ENCODE results near the gene CDC42BPB. TPM values are rescaled to one million over a fixed set of nuclear protein-coding genes. Genes with fewer than 3 reads are reported as not detected.

Gene CDC42BPB
- total RNA-seq, 3 donors from 2014 or later = 64.0 to 110 (median 98.0) TPM

- Histone ChIP-seq H3K4me1 (no peaks in the 10 kb centered on the region), H3K4me3 (no peak overlapping the region), H3K27me3 (no peaks in the 10 kb centered on the region), H3K36me3 (peaks cover 30% of the 10 kb centered on the region), H3K9me3 (no peaks in the 10 kb centered on the region), H3K27ac (no peak overlapping the region)
- no peak for DNase-seq (ENCODE audit: low spot score in 2 of 2)
- TF ChIP-seq POLR2AphosphoS5 (IDR thresholded peaks at IDR 0.05) (no peak), CTCF (IDR thresholded peaks at IDR 0.05) (no peak), POLR2A (IDR thresholded peaks at IDR 0.05) (no peak)
- intact Hi-C loops (cut with DNase I; ENCODE audit: low total_unique reads) = loop anchor here (2.0 kb wide), 1 partner anchor 72 kb away; no protein-coding TSS in a partner anchor
Measured at GRCh38 chr14:102970496-102970895, 86.9 kb downstream of the CDC42BPB start.

- H3K27ac ChIP-seq = no peak overlapping the region
- TF ChIP-seq POLR2A (IDR thresholded peaks at IDR 0.05) = no peak
- no peak for TF ChIP-seq POLR2AphosphoS5 (IDR thresholded peaks at IDR 0.05)
- TF ChIP-seq CTCF (IDR thresholded peaks at IDR 0.05) = no peak
- no peaks in the 10 kb centered on the region for H3K4me1 ChIP-seq
- no peak overlapping the region for H3K4me3 ChIP-seq
- H3K9me3 ChIP-seq = no peaks in the 10 kb centered on the region
- no peak for DNase-seq (ENCODE audit: low spot score in 2 of 2)
- intact Hi-C loops (cut with DNase I; ENCODE audit: low total_unique reads) = loop anchor here (2.0 to 5.0 kb wide), 2 partner anchors 73 to 438 kb away; no protein-coding TSS in a partner anchor
- H3K27me3 ChIP-seq = no peaks in the 10 kb centered on the region
- peaks cover 30% of the 10 kb centered on the region for H3K36me3 ChIP-seq
Measured at GRCh38 chr14:102969901-102970300, 87.4 kb downstream of the CDC42BPB start.

- Histone ChIP-seq H3K27me3 (no peaks in the 10 kb centered on the region), H3K4me3 (no peak overlapping the region), H3K27ac (no peak overlapping the region), H3K9me3 (no peaks in the 10 kb centered on the region), H3K36me3 (peaks cover 30% of the 10 kb centered on the region), H3K4me1 (no peaks in the 10 kb centered on the region)
- intact Hi-C loops (cut with DNase I; ENCODE audit: low total_unique reads) = loop anchor here (5.0 kb wide), 1 partner anchor 437 kb away; no protein-coding TSS in a partner anchor
- DNase-seq (ENCODE audit: low spot score in 2 of 2) = no peak
- TF ChIP-seq POLR2AphosphoS5 (IDR thresholded peaks at IDR 0.05) (no peak), CTCF (IDR thresholded peaks at IDR 0.05) (no peak), POLR2A (IDR thresholded peaks at IDR 0.05) (no peak)
Measured at GRCh38 chr14:102969060-102969791, 88.1 kb downstream of the CDC42BPB start.

- intact Hi-C loops (cut with DNase I; ENCODE audit: low total_unique reads) = loop anchor here (5.0 kb wide), 1 partner anchor 436 kb away; no protein-coding TSS in a partner anchor
- Histone ChIP-seq H3K4me3 (no peak overlapping the region), H3K36me3 (peaks cover 26% of the 10 kb centered on the region), H3K4me1 (no peaks in the 10 kb centered on the region), H3K9me3 (no peaks in the 10 kb centered on the region), H3K27me3 (no peaks in the 10 kb centered on the region), H3K27ac (no peak overlapping the region)
- no peak for DNase-seq (ENCODE audit: low spot score in 2 of 2)
- TF ChIP-seq POLR2AphosphoS5 (IDR thresholded peaks at IDR 0.05) (no peak), POLR2A (IDR thresholded peaks at IDR 0.05) (no peak), CTCF (IDR thresholded peaks at IDR 0.05) (no peak)
Measured at GRCh38 chr14:102968306-102968705, 89.0 kb downstream of the CDC42BPB start.

- Histone ChIP-seq H3K4me3 (no peak overlapping the region), H3K9me3 (no peaks in the 10 kb centered on the region), H3K4me1 (no peaks in the 10 kb centered on the region), H3K27ac (no peak overlapping the region), H3K36me3 (peaks cover 20% of the 10 kb centered on the region), H3K27me3 (no peaks in the 10 kb centered on the region)
- no peak for TF ChIP-seq POLR2A (IDR thresholded peaks at IDR 0.05)
- TF ChIP-seq CTCF (IDR thresholded peaks at IDR 0.05) = no peak
- TF ChIP-seq POLR2AphosphoS5 (IDR thresholded peaks at IDR 0.05) = no peak
- DNase-seq (ENCODE audit: low spot score in 2 of 2) = no peak
- intact Hi-C loops (cut with DNase I; ENCODE audit: low total_unique reads) = loop anchor here (5.0 kb wide), 1 partner anchor 435 kb away; no protein-coding TSS in a partner anchor
Measured at GRCh38 chr14:102967506-102967795, 89.9 kb downstream of the CDC42BPB start.

Measured in breast epithelium (tissue), 4 donors.